ENCODE results near the gene HSPA12A. TPM values are rescaled to one million over a fixed set of nuclear protein-coding genes. Genes with fewer than 3 reads are reported as not detected.

The HSPA12A gene
- total and polyA plus RNA-seq, 2 of the 13 experiments (the other 11 are each of a cell fraction or from before 2014, with no cell fraction given), result 6.4 to 13.6 TPM

GRCh38 chr10:116722736-116723427 lies 19.5 kb downstream of the HSPA12A start (continued):
- TF ChIP-seq SKIL (CRISPR knock-in tag; IDR thresholded peaks at IDR 0.05; ENCODE audit: borderline replicate concordance), result no peak
- TF ChIP-seq, protein P1, sequence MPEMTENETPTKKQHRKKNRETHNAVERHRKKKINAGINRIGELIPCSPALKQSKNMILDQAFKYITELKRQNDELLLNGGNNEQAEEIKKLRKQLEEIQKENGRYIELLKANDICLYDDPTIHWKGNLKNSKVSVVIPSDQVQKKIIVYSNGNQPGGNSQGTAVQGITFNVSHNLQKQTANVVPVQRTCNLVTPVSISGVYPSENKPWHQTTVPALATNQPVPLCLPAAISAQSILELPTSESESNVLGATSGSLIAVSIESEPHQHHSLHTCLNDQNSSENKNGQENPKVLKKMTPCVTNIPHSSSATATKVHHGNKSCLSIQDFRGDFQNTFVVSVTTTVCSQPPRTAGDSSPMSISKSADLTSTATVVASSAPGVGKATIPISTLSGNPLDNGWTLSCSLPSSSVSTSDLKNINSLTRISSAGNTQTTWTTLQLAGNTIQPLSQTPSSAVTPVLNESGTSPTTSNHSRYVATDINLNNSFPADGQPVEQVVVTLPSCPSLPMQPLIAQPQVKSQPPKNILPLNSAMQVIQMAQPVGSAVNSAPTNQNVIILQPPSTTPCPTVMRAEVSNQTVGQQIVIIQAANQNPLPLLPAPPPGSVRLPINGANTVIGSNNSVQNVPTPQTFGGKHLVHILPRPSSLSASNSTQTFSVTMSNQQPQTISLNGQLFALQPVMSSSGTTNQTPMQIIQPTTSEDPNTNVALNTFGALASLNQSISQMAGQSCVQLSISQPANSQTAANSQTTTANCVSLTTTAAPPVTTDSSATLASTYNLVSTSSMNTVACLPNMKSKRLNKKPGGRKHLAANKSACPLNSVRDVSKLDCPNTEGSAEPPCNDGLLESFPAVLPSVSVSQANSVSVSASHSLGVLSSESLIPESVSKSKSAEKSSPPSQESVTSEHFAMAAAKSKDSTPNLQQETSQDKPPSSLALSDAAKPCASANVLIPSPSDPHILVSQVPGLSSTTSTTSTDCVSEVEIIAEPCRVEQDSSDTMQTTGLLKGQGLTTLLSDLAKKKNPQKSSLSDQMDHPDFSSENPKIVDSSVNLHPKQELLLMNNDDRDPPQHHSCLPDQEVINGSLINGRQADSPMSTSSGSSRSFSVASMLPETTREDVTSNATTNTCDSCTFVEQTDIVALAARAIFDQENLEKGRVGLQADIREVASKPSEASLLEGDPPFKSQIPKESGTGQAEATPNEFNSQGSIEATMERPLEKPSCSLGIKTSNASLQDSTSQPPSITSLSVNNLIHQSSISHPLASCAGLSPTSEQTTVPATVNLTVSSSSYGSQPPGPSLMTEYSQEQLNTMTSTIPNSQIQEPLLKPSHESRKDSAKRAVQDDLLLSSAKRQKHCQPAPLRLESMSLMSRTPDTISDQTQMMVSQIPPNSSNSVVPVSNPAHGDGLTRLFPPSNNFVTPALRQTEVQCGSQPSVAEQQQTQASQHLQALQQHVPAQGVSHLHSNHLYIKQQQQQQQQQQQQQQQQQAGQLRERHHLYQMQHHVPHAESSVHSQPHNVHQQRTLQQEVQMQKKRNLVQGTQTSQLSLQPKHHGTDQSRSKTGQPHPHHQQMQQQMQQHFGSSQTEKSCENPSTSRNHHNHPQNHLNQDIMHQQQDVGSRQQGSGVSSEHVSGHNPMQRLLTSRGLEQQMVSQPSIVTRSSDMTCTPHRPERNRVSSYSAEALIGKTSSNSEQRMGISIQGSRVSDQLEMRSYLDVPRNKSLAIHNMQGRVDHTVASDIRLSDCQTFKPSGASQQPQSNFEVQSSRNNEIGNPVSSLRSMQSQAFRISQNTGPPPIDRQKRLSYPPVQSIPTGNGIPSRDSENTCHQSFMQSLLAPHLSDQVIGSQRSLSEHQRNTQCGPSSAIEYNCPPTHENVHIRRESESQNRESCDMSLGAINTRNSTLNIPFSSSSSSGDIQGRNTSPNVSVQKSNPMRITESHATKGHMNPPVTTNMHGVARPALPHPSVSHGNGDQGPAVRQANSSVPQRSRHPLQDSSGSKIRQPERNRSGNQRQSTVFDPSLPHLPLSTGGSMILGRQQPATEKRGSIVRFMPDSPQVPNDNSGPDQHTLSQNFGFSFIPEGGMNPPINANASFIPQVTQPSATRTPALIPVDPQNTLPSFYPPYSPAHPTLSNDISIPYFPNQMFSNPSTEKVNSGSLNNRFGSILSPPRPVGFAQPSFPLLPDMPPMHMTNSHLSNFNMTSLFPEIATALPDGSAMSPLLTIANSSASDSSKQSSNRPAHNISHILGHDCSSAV (CRISPR knock-in tag; IDR thresholded peaks at IDR 0.05; ENCODE audit: borderline replicate concordance), result no peak
- TF ChIP-seq, protein P2, sequence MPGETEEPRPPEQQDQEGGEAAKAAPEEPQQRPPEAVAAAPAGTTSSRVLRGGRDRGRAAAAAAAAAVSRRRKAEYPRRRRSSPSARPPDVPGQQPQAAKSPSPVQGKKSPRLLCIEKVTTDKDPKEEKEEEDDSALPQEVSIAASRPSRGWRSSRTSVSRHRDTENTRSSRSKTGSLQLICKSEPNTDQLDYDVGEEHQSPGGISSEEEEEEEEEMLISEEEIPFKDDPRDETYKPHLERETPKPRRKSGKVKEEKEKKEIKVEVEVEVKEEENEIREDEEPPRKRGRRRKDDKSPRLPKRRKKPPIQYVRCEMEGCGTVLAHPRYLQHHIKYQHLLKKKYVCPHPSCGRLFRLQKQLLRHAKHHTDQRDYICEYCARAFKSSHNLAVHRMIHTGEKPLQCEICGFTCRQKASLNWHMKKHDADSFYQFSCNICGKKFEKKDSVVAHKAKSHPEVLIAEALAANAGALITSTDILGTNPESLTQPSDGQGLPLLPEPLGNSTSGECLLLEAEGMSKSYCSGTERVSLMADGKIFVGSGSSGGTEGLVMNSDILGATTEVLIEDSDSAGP (CRISPR knock-in tag; IDR thresholded peaks at IDR 0.05; ENCODE audit: borderline replicate concordance), result no peak
